Liver (tissue), 9 donors: Measurements from ENCODE around the gene TCF7L1. TPM values are rescaled to one million over a fixed set of nuclear protein-coding genes. Genes with fewer than 3 reads are reported as not detected.

Experiments used
- DNase-seq: peaks from one replicate; pipeline ENCODE4 v3.0.0-alpha.2; 2017; ENCODE audit warnings: low spot score
- H3K27ac ChIP-seq, 2 donors: one replicate each; pipeline ENCODE4 v1.7.0; 2013; ENCODE audit warnings: inconsistent platforms in 2 of 2, low read length in 2 of 2, control low read depth in 1 of 2, low read depth in 1 of 2, mild to moderate bottlenecking in 1 of 2
- H3K27me3 ChIP-seq, 4 donors: one replicate each; pipeline versions ENCODE4 v1.6.1 to v1.7.0; 2013; ENCODE audit warnings: low read length in 3 of 4, inconsistent platforms in 1 of 4, mild to moderate bottlenecking in 1 of 4, moderate library complexity in 1 of 4; ENCODE audit not compliant: control insufficient read depth in 4 of 4, insufficient read depth in 4 of 4
- H3K36me3 ChIP-seq, 4 donors: one replicate each; pipeline versions ENCODE4 v1.6.1 to v1.7.0; 2013; ENCODE audit warnings: low read length in 3 of 4, mild to moderate bottlenecking in 3 of 4, low read depth in 1 of 4, moderate library complexity in 1 of 4; ENCODE audit not compliant: control insufficient read depth in 4 of 4, insufficient read depth in 3 of 4
- H3K4me1 ChIP-seq, 4 donors: one replicate each; pipeline versions ENCODE4 v1.6.1 to v1.7.0; 2013; ENCODE audit warnings: low read length in 3 of 4, mild to moderate bottlenecking in 3 of 4, moderate library complexity in 1 of 4; ENCODE audit not compliant: control insufficient read depth in 4 of 4, insufficient read depth in 4 of 4
- H3K4me3 ChIP-seq, 3 donors: one replicate each; pipeline versions ENCODE4 v1.6.1 to v1.7.0; 2013; ENCODE audit warnings: low read length in 3 of 3, control low read depth in 1 of 3, low read depth in 1 of 3, mild to moderate bottlenecking in 1 of 3
- H3K9ac ChIP-seq, 2 donors: one replicate each; pipeline ENCODE4 v1.7.0; 2013; ENCODE audit warnings: low read length in 2 of 2, mild to moderate bottlenecking in 2 of 2, moderate library complexity in 2 of 2, control low read depth in 1 of 2, low read depth in 1 of 2
- H3K9me3 ChIP-seq, 4 donors: one replicate each; pipeline versions ENCODE4 v1.6.1 to v1.7.0; 2013; ENCODE audit warnings: low read length in 3 of 4; ENCODE audit not compliant: control insufficient read depth in 4 of 4
- EGR1 ChIP-seq, 2 donors: IDR thresholded peaks; 2 replicates each; pipeline ENCODE4 v1.6.1; 2016 to 2018; ENCODE audit warnings: antibody characterized with exemption in 2 of 2, low read depth in 2 of 2
- FOXA2 ChIP-seq: IDR thresholded peaks from 2 replicates; pipeline ENCODE4 v1.6.1; 2016; ENCODE audit warnings: antibody characterized with exemption
- GABPA ChIP-seq, 2 donors: IDR thresholded peaks in 1 of 2; conservative IDR thresholded peaks in 1 of 2; 2 replicates each; pipeline ENCODE4 v1.6.1; 2016; ENCODE audit warnings: antibody characterized with exemption in 2 of 2, mild to moderate bottlenecking in 1 of 2, moderate library complexity in 1 of 2
- HNF4A ChIP-seq, 2 donors: conservative IDR thresholded peaks; 2 replicates each; pipeline ENCODE4 v1.6.1; 2016; ENCODE audit warnings: antibody characterized with exemption in 2 of 2, mild to moderate bottlenecking in 2 of 2
- HNF4G ChIP-seq: IDR thresholded peaks from 2 replicates; pipeline ENCODE4 v1.6.1; 2016; ENCODE audit warnings: antibody characterized with exemption
- MAX ChIP-seq: IDR thresholded peaks from 2 replicates; pipeline ENCODE4 v1.6.1; 2016; ENCODE audit warnings: antibody characterized with exemption
- RAD21 ChIP-seq, 2 donors: IDR thresholded peaks; 2 replicates each; pipeline ENCODE4 v1.6.1; 2016; ENCODE audit warnings: antibody characterized with exemption in 2 of 2, mild to moderate bottlenecking in 2 of 2
- REST ChIP-seq: IDR thresholded peaks from 2 replicates; pipeline ENCODE4 v1.6.1; 2016; ENCODE audit warnings: antibody characterized with exemption, mild to moderate bottlenecking
- RXRA ChIP-seq, 2 donors: IDR thresholded peaks; 2 replicates each; pipeline ENCODE4 v1.6.1; 2017 to 2018; ENCODE audit warnings: antibody characterized with exemption in 2 of 2, mild to moderate bottlenecking in 1 of 2
- SP1 ChIP-seq: IDR thresholded peaks from 2 replicates; pipeline ENCODE4 v1.6.1; 2018; ENCODE audit warnings: antibody characterized with exemption, mild to moderate bottlenecking
- YY1 ChIP-seq: IDR thresholded peaks from 2 replicates; pipeline ENCODE4 v1.6.1; 2016; ENCODE audit warnings: antibody characterized with exemption, mild to moderate bottlenecking
- ZBTB33 ChIP-seq: IDR thresholded peaks from 2 replicates; pipeline ENCODE4 v1.6.1; 2016; ENCODE audit warnings: antibody characterized with exemption
- WGBS: extraction: QIAGEN DNeasy Blood & Tissue Kit; methylation state at CpG from one replicate; pipeline ENCODE4 v1.1.7; 2013; 5-methylcytosine and 5-hydroxymethylcytosine counted together
- polyA plus RNA-seq, 2 donors: library from polyadenylated mRNA; stranded (reverse) in 1 of 2; unstranded in 1 of 2; fragments of 200-250 nt in 1 of 2; fragments of >200 nt in 1 of 2; fragmentation: Nextera tagmentation in 1 of 2; extraction: Ambion mirVana in 1 of 2; gene quantifications; one replicate each; pipeline versions ENCODE4 v1.2.1 to v1.2.3, GENCODE V29; 2013 to 2015
- total RNA-seq, 2 donors: library from RNA; depleted of rRNA; stranded (reverse); fragments of >200 nt; gene quantifications; one replicate each; pipeline ENCODE4 v1.2.3, GENCODE V29; 2014
- donor health status: healthy.
- donor health status: healthy.
- donor health status: healthy.
- donor health status: healthy.
- donor health status: healthy.

The TCF7L1 gene
- total and polyA plus RNA-seq, 4 donors = 1.6 to 6.0 (median 4.8) TPM

- TF ChIP-seq HNF4A (conservative IDR thresholded peaks at IDR 0.05) (no peak), FOXA2 (no peak)
These were observed 48.0 kb downstream of the TCF7L1 start (continued) for GRCh38 chr2:85181134-85181631.

- TF ChIP-seq HNF4G (no peak), YY1 (no peak), RAD21 (IDR thresholded peaks at IDR 0.05) (no peak), HNF4A (conservative IDR thresholded peaks at IDR 0.05) (no peak)
- Histone ChIP-seq H3K27ac (no peak overlapping the region), H3K27me3 (no peaks in the 10 kb centered on the region), H3K36me3 (no peaks in the 10 kb centered on the region), H3K4me1 (peaks cover 0 to 4% (median 0%) of the 10 kb centered on the region in 4 donors), H3K4me3 (no peak overlapping the region), H3K9me3 (no peaks in the 10 kb centered on the region), H3K9ac (no peak overlapping the region)
- no peak for DNase-seq
- WGBS = 92% methylated on average over 11 of the region's 11 CpGs
These were observed 48.8 kb downstream of the TCF7L1 start for GRCh38 chr2:85181844-85182456.

GRCh38 chr2:85183076-85183475 is 49.9 kb downstream of the TCF7L1 start:
- no peaks in the 10 kb centered on the region for H3K27me3 ChIP-seq
- H3K36me3 ChIP-seq = no peaks in the 10 kb centered on the region
- no peaks in the 10 kb centered on the region for H3K9me3 ChIP-seq
- DNase-seq = no peak
- WGBS = 93% methylated on average over 3 of the region's 3 CpGs
- H3K4me3 ChIP-seq = no peak overlapping the region
- H3K4me1 ChIP-seq = peaks cover 0 to 4% (median 0%) of the 10 kb centered on the region in 4 donors
- no peak overlapping the region for H3K27ac ChIP-seq
- no peak overlapping the region for H3K9ac ChIP-seq
- no peak for TF ChIP-seq ZBTB33
- no peak for TF ChIP-seq MAX
- TF ChIP-seq RXRA (IDR thresholded peaks at IDR 0.05) = no peak
- no peak for TF ChIP-seq REST
- no peak for TF ChIP-seq RAD21 (IDR thresholded peaks at IDR 0.05)
- no peak for TF ChIP-seq SP1
- TF ChIP-seq HNF4A (conservative IDR thresholded peaks at IDR 0.05) = no peak
- TF ChIP-seq EGR1 (IDR thresholded peaks at IDR 0.05; ENCODE audit: low read depth in 2 of 2) = no peak
- TF ChIP-seq GABPA (IDR thresholded peaks at IDR 0.05 in 1 of 2, conservative IDR thresholded peaks at IDR 0.05 in 1 of 2) = no peak
